ENCODE data around the gene ZC4H2.
"Not testable (repeated sequence)": the region's sequence is repeated elsewhere in the genome, so short reads cannot be mapped to it uniquely, and the experiment has no call there.

Gene ZC4H2

GRCh38 chrX:64885850-64886249, 90.4 kb downstream of the ZC4H2 start:
- Mint-ChIP-seq H3K4me3 (no peak overlapping the region), H3K9me3 (peaks cover 7 to 9% of the 10 kb centered on the region in 2 donors), H3K4me1 (no peaks in the 10 kb centered on the region), H3K27me3 (no peaks in the 10 kb centered on the region), H3K36me3 (peaks cover 5 to 11% of the 10 kb centered on the region in 2 donors), H3K27ac (peak overlapping the region; percentile 28)
- ATAC-seq (replicated peaks) (peak in 1 of 2 donors; percentile 39), DNase-seq (no peak)

GRCh38 chrX:64878709-64879108, 97.5 kb downstream of the ZC4H2 start:
- H3K36me3 Mint-ChIP-seq; ATAC-seq (replicated peaks); H3K27me3 Mint-ChIP-seq; DNase-seq; H3K4me3 Mint-ChIP-seq; H3K4me1 Mint-ChIP-seq; H3K27ac Mint-ChIP-seq: not testable (repeated sequence)
- peaks cover 15 to 25% of the 10 kb centered on the region in 2 donors for H3K9me3 Mint-ChIP-seq

GRCh38 chrX:64867217-64867616, 109.0 kb downstream of the ZC4H2 start:
- no peak overlapping the region for H3K27ac Mint-ChIP-seq
- no peak overlapping the region for H3K4me3 Mint-ChIP-seq
- ATAC-seq (replicated peaks) = no peak
- H3K36me3 Mint-ChIP-seq = peaks cover 15 to 21% of the 10 kb centered on the region in 2 donors
- peaks cover 6 to 13% of the 10 kb centered on the region in 2 donors for H3K9me3 Mint-ChIP-seq
- no peaks in the 10 kb centered on the region for H3K4me1 Mint-ChIP-seq
- no peaks in the 10 kb centered on the region for H3K27me3 Mint-ChIP-seq
- no peak for DNase-seq
